Subcutaneous abdominal adipose tissue (tissue), 5 donors: ENCODE results near the gene AFDN.

ENCODE experiments used
- H3K27ac ChIP-seq: one replicate; pipeline ENCODE4 v1.7.0; 2013; ENCODE audit warnings: low read depth, mild to moderate bottlenecking, inconsistent platforms, low read length, moderate library complexity
- H3K27me3 ChIP-seq, 5 donors: one replicate each; pipeline ENCODE4 v1.7.0; 2013; ENCODE audit warnings: low read length in 5 of 5, inconsistent platforms in 1 of 5; ENCODE audit not compliant: control insufficient read depth in 5 of 5, insufficient read depth in 4 of 5
- H3K36me3 ChIP-seq, 5 donors: one replicate each; pipeline ENCODE4 v1.7.0; 2013; ENCODE audit warnings: low read length in 5 of 5; ENCODE audit not compliant: control insufficient read depth in 5 of 5, insufficient read depth in 5 of 5
- H3K4me1 ChIP-seq, 5 donors: one replicate each; pipeline ENCODE4 v1.7.0; 2013; ENCODE audit warnings: low read length in 5 of 5, mild to moderate bottlenecking in 3 of 5, moderate library complexity in 1 of 5; ENCODE audit not compliant: control insufficient read depth in 5 of 5, insufficient read depth in 5 of 5
- H3K4me3 ChIP-seq, 5 donors: one replicate each; pipeline ENCODE4 v1.7.0; 2013; ENCODE audit warnings: low read length in 5 of 5, low read depth in 1 of 5
- H3K9ac ChIP-seq, 5 donors: one replicate each; pipeline ENCODE4 v1.7.0; 2013; ENCODE audit warnings: low read length in 5 of 5, mild to moderate bottlenecking in 4 of 5, moderate library complexity in 3 of 5
- H3K9me3 ChIP-seq, 5 donors: one replicate each; pipeline ENCODE4 v1.7.0; 2013; ENCODE audit warnings: low read length in 5 of 5; ENCODE audit not compliant: control insufficient read depth in 5 of 5
- donor health status: healthy.
- donor health status: healthy.
- donor health status: healthy.
- donor health status: healthy.
- donor health status: healthy.

The AFDN gene

DNA sequence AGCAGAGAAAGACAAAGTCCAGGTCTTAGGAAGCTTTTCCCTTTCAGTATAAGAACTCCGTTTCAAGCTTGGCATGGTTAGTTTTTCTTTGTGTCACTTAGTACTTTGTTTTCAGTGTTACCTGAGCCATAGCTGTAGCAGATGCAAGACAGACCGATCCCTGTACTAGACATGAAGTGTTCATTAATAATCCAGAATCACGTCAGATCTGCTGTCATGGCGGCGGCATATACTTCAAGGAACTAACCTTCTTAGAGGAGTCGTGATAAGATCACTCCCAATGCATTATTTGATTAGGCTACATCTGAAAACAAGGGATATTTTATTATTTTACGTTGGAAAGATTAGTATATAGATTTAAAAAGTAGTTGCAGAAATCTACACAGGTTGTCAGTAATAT is 83.9 kb downstream of the AFDN start:
- peaks cover 23 to 42% (median 35%) of the 10 kb centered on the region in 5 donors for H3K36me3 ChIP-seq
- no peaks in the 10 kb centered on the region for H3K4me1 ChIP-seq
- no peak overlapping the region for H3K9ac ChIP-seq
- no peak overlapping the region for H3K27ac ChIP-seq
- no peaks in the 10 kb centered on the region for H3K9me3 ChIP-seq
- no peaks in the 10 kb centered on the region for H3K27me3 ChIP-seq
- H3K4me3 ChIP-seq: no peak overlapping the region

DNA sequence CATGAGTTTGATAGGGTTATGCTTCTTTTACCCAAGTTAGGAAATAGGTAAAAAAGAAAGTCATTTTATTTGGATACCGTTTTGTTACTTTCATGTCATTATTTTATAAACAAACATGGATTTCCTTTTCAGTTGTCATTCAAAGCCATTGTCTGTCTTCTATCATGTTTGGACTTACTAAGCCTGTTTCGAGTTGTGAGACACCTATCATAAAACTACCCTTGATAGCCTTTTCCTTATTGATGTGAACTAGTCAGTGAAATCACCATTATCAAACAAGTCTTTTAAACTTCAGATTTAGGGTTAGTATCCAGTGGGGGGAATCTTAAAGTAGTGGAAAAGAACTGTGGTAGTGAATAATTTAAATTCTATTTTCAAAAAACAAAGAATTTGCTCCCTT is 85.8 kb downstream of the AFDN start:
- Histone ChIP-seq H3K36me3 (peaks cover 34 to 51% (median 41%) of the 10 kb centered on the region in 5 donors), H3K27me3 (no peaks in the 10 kb centered on the region), H3K9me3 (no peaks in the 10 kb centered on the region), H3K4me1 (no peaks in the 10 kb centered on the region), H3K4me3 (no peak overlapping the region), H3K9ac (no peak overlapping the region), H3K27ac (no peak overlapping the region)

GRCh38 chr6:167913699-167914098 is 87.0 kb downstream of the AFDN start:
- Histone ChIP-seq H3K27ac (no peak overlapping the region), H3K36me3 (peaks cover 43 to 63% (median 50%) of the 10 kb centered on the region in 5 donors), H3K27me3 (no peaks in the 10 kb centered on the region), H3K4me1 (no peaks in the 10 kb centered on the region), H3K4me3 (no peak overlapping the region), H3K9me3 (no peaks in the 10 kb centered on the region), H3K9ac (no peak overlapping the region)

DNA sequence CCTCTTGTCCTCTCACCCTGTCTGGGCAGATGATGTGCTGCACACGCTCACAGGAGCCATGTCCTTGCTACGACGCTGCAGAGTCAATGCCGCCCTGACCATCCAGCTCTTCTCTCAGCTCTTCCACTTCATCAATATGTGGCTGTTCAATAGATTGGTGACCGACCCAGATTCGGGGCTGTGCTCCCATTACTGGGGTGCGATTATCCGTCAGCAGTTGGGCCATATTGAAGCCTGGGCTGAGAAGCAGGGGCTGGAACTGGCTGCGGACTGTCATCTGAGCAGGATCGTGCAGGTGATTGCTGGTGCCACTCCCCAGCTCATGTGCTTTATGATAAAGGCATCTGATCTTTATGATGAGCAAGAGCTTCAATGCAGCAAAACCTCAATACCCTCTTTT is 88.4 kb downstream of the AFDN start:
- Histone ChIP-seq H3K4me3 (no peak overlapping the region), H3K36me3 (peaks cover 41 to 77% (median 62%) of the 10 kb centered on the region in 5 donors), H3K27ac (no peak overlapping the region), H3K27me3 (no peaks in the 10 kb centered on the region), H3K9me3 (no peaks in the 10 kb centered on the region), H3K9ac (no peak overlapping the region), H3K4me1 (no peaks in the 10 kb centered on the region)

DNA sequence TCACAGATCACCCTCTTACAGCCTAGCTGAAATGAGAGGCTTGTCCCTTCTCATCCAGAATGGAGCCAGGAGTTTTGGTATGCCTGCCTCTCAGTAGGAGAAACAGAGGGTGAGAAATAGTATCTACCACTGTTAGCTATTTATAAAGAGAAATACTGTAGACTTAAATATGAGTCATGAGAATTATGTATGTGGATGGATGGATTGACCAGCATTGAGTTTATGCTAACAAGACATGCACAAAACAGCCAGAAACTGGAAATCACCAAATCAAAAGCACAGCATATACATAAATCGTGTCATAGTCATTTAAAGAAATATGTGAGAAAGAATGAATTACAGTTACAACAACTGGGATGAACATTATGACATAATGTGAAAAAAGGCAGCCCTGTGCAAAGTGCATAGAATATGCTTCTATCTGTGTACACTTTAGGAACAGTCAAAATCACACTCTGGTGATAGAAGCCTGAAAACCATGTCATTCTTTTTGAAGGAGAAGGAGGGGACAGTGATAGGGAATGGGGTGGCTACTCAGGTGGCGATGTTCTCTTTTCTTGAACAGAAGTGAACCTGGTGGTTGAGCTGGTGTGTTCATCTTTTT is 90.9 kb downstream of the AFDN start:
- no peaks in the 10 kb centered on the region for H3K9me3 ChIP-seq
- H3K4me3 ChIP-seq: no peak overlapping the region
- H3K27me3 ChIP-seq: no peaks in the 10 kb centered on the region
- H3K4me1 ChIP-seq: no peaks in the 10 kb centered on the region
- H3K9ac ChIP-seq: no peak overlapping the region
- no peak overlapping the region for H3K27ac ChIP-seq
- H3K36me3 ChIP-seq: peaks cover 34 to 78% (median 70%) of the 10 kb centered on the region in 5 donors

GRCh38 chr6:167918548-167919278 is 92.0 kb downstream of the AFDN start:
- no peak overlapping the region for H3K27ac ChIP-seq
- no peaks in the 10 kb centered on the region for H3K27me3 ChIP-seq
- peaks cover 25 to 72% (median 65%) of the 10 kb centered on the region in 5 donors for H3K36me3 ChIP-seq
- H3K4me1 ChIP-seq: no peaks in the 10 kb centered on the region
- H3K9me3 ChIP-seq: no peaks in the 10 kb centered on the region
- H3K4me3 ChIP-seq: no peak overlapping the region
- no peak overlapping the region for H3K9ac ChIP-seq

DNA sequence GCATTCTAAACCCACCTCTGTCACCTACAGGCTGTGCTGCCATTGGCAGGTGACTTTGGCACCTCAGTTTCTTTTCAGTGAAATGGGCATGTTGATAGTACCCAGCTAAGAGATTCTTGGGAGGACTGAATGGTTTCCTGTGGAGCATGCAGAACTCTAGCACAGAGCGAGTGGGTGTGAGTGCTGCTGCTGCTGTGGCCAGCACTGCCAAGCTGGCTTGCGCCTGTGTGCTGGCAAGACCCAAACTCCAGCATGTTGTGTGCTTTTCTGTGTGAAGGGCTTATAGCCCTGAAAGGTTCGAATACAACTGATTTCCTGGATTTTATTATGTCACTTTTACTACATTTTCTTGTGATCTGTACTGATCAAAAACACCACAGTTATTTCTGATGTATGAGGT is 92.6 kb downstream of the AFDN start:
- Histone ChIP-seq H3K9me3 (no peaks in the 10 kb centered on the region), H3K4me1 (no peaks in the 10 kb centered on the region), H3K4me3 (no peak overlapping the region), H3K36me3 (peaks cover 19 to 70% (median 62%) of the 10 kb centered on the region in 5 donors), H3K9ac (no peak overlapping the region), H3K27ac (no peak overlapping the region), H3K27me3 (no peaks in the 10 kb centered on the region)

- Histone ChIP-seq H3K4me1 (no peaks in the 10 kb centered on the region), H3K27me3 (no peaks in the 10 kb centered on the region), H3K27ac (no peak overlapping the region), H3K9ac (no peak overlapping the region), H3K9me3 (no peaks in the 10 kb centered on the region), H3K36me3 (peaks cover 18 to 67% (median 58%) of the 10 kb centered on the region in 5 donors), H3K4me3 (no peak overlapping the region)
Measured at GRCh38 chr6:167920165-167920564, 93.5 kb downstream of the AFDN start.

DNA sequence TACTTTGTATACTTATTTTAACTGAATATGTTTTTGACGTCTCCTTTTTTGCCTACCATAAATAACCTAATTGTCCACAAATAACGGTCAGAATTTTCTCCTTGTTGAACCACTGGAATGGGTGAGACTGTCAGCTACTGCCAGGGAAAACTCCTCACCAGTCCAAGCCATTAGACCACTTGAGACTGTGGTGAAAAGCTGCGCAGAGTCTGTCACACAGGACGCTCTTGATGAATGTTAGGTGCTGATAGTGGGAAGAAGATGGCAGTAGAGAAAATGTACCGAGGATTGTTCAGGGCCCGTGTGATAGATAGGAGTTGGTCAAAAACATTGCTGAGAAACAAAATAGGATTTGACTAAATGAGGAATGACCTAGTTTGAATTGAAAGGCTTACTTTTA is 95.1 kb downstream of the AFDN start:
- Histone ChIP-seq H3K4me3 (no peak overlapping the region), H3K27me3 (no peaks in the 10 kb centered on the region), H3K4me1 (no peaks in the 10 kb centered on the region), H3K9me3 (no peaks in the 10 kb centered on the region), H3K27ac (no peak overlapping the region), H3K36me3 (peaks cover 20 to 69% (median 61%) of the 10 kb centered on the region in 5 donors), H3K9ac (no peak overlapping the region)

GRCh38 chr6:167925026-167925425 is 98.3 kb downstream of the AFDN start:
- H3K27me3 ChIP-seq: no peaks in the 10 kb centered on the region
- H3K4me1 ChIP-seq: no peaks in the 10 kb centered on the region
- H3K36me3 ChIP-seq: peaks cover 14 to 62% (median 52%) of the 10 kb centered on the region in 5 donors
- H3K9me3 ChIP-seq: no peaks in the 10 kb centered on the region
- no peak overlapping the region for H3K9ac ChIP-seq
- no peak overlapping the region for H3K27ac ChIP-seq
- no peak overlapping the region for H3K4me3 ChIP-seq
